Vagina (tissue), 2 donors: ENCODE results near the gene MRGPRF.

Experiments
- CTCF ChIP-seq, 3 experiments: fragments of 450-650 bp in 2 of 3; fragments of 200-600 bp in 1 of 3; sonication (generic) in 1 of 3; IDR thresholded peaks; one replicate each; pipeline ENCODE4 v1.5.1; 2017 to 2019; ENCODE audit warnings: antibody characterized with exemption in 3 of 3, mild to moderate bottlenecking in 2 of 3, moderate library complexity in 2 of 3
- POLR2A ChIP-seq, 2 donors: fragments of 450-650 bp; IDR thresholded peaks; one replicate each; pipeline ENCODE4 v1.6.1; 2017; ENCODE audit warnings: antibody characterized with exemption in 2 of 2, mild to moderate bottlenecking in 2 of 2, moderate library complexity in 2 of 2

- TF ChIP-seq CTCF (IDR thresholded peaks at IDR 0.05) (no peak), POLR2A (IDR thresholded peaks at IDR 0.05) (no peak)
These were observed 23.0 kb downstream of the MRGPRF start for GRCh38 chr11:68989936-68990606.
